Activated B cell treated with CpG ODN at 0.5 μM for 24 hours (primary cell): Measurements from ENCODE around the gene CALM3. TPM values are rescaled to one million over a fixed set of nuclear protein-coding genes. Genes with fewer than 3 reads are reported as not detected.

ENCODE experiments used
- ATAC-seq: fragments of 200-7000 bp; cut with Tn5 transposase; one replicate; pipeline ENCODE4 v1.10.0; 2021; ENCODE audit warnings: low read depth, mild to moderate bottlenecking, moderate library complexity
- CTCF ChIA-PET: fragments of 350-600 bp; sonication (Branson Sonifier 250); formaldehyde crosslinking; loops from one replicate; lab custom pipeline; 2021; ENCODE audit warnings: antibody characterized with exemption; lab: Charles Lee
- POLR2A ChIA-PET: fragments of 350-600 bp; sonication (Branson Sonifier 250); formaldehyde crosslinking; loops from one replicate; lab custom pipeline; 2021; ENCODE audit warnings: antibody characterized with exemption; lab: Charles Lee
- DNase-seq: peaks from one replicate; pipeline ENCODE4 v3.0.0; 2022
- H3K27ac Mint-ChIP-seq: one replicate; pipeline ENCODE4 v1.8.0; 2020; ENCODE audit warnings: mixed read lengths
- H3K27me3 Mint-ChIP-seq: one replicate; pipeline ENCODE4 v1.8.0; 2021; ENCODE audit warnings: mixed read lengths
- H3K36me3 Mint-ChIP-seq: one replicate; pipeline ENCODE4 v1.8.0; 2021; ENCODE audit warnings: low read depth, mixed read lengths
- H3K4me1 Mint-ChIP-seq: one replicate; pipeline ENCODE4 v1.8.0; 2021; ENCODE audit warnings: mixed read lengths
- H3K4me3 Mint-ChIP-seq: one replicate; pipeline ENCODE4 v1.8.0; 2020; ENCODE audit warnings: mild to moderate bottlenecking, mixed read lengths
- H3K9me3 Mint-ChIP-seq: one replicate; pipeline ENCODE4 v1.8.0; 2020; ENCODE audit warnings: mixed read lengths
- CTCF ChIP-seq: fragments of 200-600 bp; IDR thresholded peaks from one replicate; pipeline ENCODE4 v1.8.0; 2022; ENCODE audit warnings: antibody characterized with exemption, mild to moderate bottlenecking
- intact Hi-C: fragments of 100-400 bp; cut with micrococcal nuclease; formaldehyde crosslinking; loops from one replicate; pipeline ENCODE4 v1.15.1; 2024
- total RNA-seq: library from RNA; stranded (reverse); gene quantifications from 2 replicates; pipeline ENCODE4 v1.2.3, GENCODE V29; 2022

CALM3 gene
- total RNA-seq, 1 donor from 2014 or later = 174 TPM

GRCh38 chr19:46631481-46631880 lies 30.4 kb downstream of the CALM3 start:
- Mint-ChIP-seq H3K36me3 (peaks cover 2% of the 10 kb centered on the region), H3K27ac (no peak overlapping the region), H3K27me3 (no peaks in the 10 kb centered on the region), H3K9me3 (no peaks in the 10 kb centered on the region), H3K4me1 (peaks cover 38% of the 10 kb centered on the region), H3K4me3 (no peak overlapping the region)
- TF ChIP-seq CTCF = no peak
- intact Hi-C loops = no loop called here
- ChIA-PET POLR2A (interaction anchor here (0.6 to 8.6 kb wide), 3 partner anchors 13 to 224 kb away, joined by 3 to 99 read pairs (median 3); no protein-coding TSS in a partner anchor), CTCF (interaction anchor here (1.1 kb wide), 1 partner anchor 31 kb away, joined by 4 read pairs; no protein-coding TSS in a partner anchor)
- DNase-seq = no peak
- ATAC-seq = no peak

DNA sequence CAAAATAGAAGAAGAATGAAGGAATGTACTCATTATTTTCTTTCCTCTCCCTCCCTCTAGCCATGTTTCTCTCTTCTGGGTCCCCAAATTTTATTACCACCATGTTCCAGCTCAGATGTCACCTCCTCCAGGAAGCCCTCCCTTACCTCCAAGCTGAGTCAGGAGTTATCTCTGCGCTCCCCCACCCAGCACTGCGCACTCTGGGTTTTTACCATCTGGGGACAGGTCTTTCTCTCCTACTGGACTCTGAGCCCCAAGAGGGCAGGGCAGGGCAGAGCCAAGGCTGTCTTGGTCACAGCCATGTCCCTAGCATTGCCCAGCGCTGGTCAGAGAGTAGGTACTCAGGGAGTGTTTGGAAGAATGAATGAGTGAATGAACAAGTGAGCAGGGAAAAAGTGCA lies 32.0 kb downstream of the CALM3 start:
- Mint-ChIP-seq H3K27me3 (no peaks in the 10 kb centered on the region), H3K9me3 (no peaks in the 10 kb centered on the region), H3K27ac (peak overlapping the region; percentile 64), H3K36me3 (peaks cover 2% of the 10 kb centered on the region), H3K4me3 (peak overlapping the region; percentile 72), H3K4me1 (peaks cover 33% of the 10 kb centered on the region)
- ATAC-seq (no peak), DNase-seq (no peak)
- ChIA-PET CTCF (interaction anchor here (1.1 to 2.2 kb wide), 4 partner anchors 13 to 29 kb away, joined by 4 to 9 read pairs (median 5); partner anchors contain the start of gene DACT3), POLR2A (interaction anchor here (0.5 to 8.6 kb wide), 4 partner anchors 8 to 48 kb away, joined by 3 to 99 read pairs (median 5); partner anchors contain the start of gene PTGIR)
- TF ChIP-seq CTCF = no peak
- intact Hi-C loops = no loop called here

GRCh38 chr19:46634045-46634655 lies 33.0 kb downstream of the CALM3 start:
- ChIA-PET POLR2A (interaction anchor here (0.6 to 8.6 kb wide), 9 partner anchors 9 to 111 kb away, joined by 3 to 99 read pairs (median 6); partner anchors contain the start of genes CALM3, DACT3 and PTGIR), CTCF (interaction anchor here (1.0 to 2.2 kb wide), 5 partner anchors 12 to 28 kb away, joined by 3 to 9 read pairs (median 4); partner anchors contain the start of gene DACT3)
- TF ChIP-seq CTCF = no peak
- intact Hi-C loops = loop anchor here (1.0 kb wide), 4 partner anchors 9 to 34 kb away; partner anchors contain the start of genes DACT3 and PTGIR
- H3K36me3 Mint-ChIP-seq = peaks cover 2% of the 10 kb centered on the region
- H3K4me3 Mint-ChIP-seq = peak overlapping the region; percentile 81
- ATAC-seq = peak; percentile 80
- no peaks in the 10 kb centered on the region for H3K27me3 Mint-ChIP-seq
- H3K27ac Mint-ChIP-seq = peak overlapping the region; percentile 64
- H3K4me1 Mint-ChIP-seq = peaks cover 30% of the 10 kb centered on the region
- DNase-seq = peak; percentile 92
- no peaks in the 10 kb centered on the region for H3K9me3 Mint-ChIP-seq

GRCh38 chr19:46634656-46635218 lies 33.6 kb downstream of the CALM3 start:
- DNase-seq (no peak), ATAC-seq (no peak)
- H3K9me3 Mint-ChIP-seq = no peaks in the 10 kb centered on the region
- intact Hi-C loops = loop anchor here (1.0 kb wide), 4 partner anchors 9 to 34 kb away; partner anchors contain the start of genes DACT3 and PTGIR
- H3K4me1 Mint-ChIP-seq = peaks cover 31% of the 10 kb centered on the region
- POLR2A ChIA-PET = interaction anchor here (0.6 to 8.6 kb wide), 7 partner anchors 11 to 154 kb away, joined by 3 to 99 read pairs (median 7); partner anchors contain the start of genes CALM3, DACT3 and SLC1A5
- CTCF ChIA-PET = interaction anchor here (2.2 kb wide), 1 partner anchor 18 kb away, joined by 9 read pairs; no protein-coding TSS in a partner anchor
- no peaks in the 10 kb centered on the region for H3K27me3 Mint-ChIP-seq
- H3K27ac Mint-ChIP-seq = peak overlapping the region; percentile 62
- peaks cover 2% of the 10 kb centered on the region for H3K36me3 Mint-ChIP-seq
- TF ChIP-seq CTCF = no peak
- H3K4me3 Mint-ChIP-seq = peak overlapping the region; percentile 81
